Measurements from ENCODE around the gene ALOX15.

- TF ChIP-seq CTCF (IDR thresholded peaks at IDR 0.05 in 8 of 11, conservative IDR thresholded peaks at IDR 0.05 in 3 of 11): no peak
- no peak for TF ChIP-seq POLR2AphosphoS5 (IDR thresholded peaks at IDR 0.05)
Observed at GRCh38 chr17:4667166-4667565, 25.7 kb upstream of the ALOX15 start.

All from spleen (tissue), 7 donors.